NCI-H1105 (cell line): ENCODE results near the gene KCNT2.
"Not testable (repeated sequence)": the region's sequence is repeated elsewhere in the genome, so short reads cannot be mapped to it uniquely, and the experiment has no call there.

ENCODE experiments used
- DNase-seq: peaks from one replicate; lab custom pipeline; 2025; lab: John Stamatoyannopoulos, UW

The KCNT2 gene

GRCh38 chr1:196317535-196318522, 290.4 kb downstream of the KCNT2 start:
- no peak for DNase-seq

- no peak for DNase-seq
Measured at GRCh38 chr1:196312739-196313138, 295.5 kb downstream of the KCNT2 start.

DNA sequence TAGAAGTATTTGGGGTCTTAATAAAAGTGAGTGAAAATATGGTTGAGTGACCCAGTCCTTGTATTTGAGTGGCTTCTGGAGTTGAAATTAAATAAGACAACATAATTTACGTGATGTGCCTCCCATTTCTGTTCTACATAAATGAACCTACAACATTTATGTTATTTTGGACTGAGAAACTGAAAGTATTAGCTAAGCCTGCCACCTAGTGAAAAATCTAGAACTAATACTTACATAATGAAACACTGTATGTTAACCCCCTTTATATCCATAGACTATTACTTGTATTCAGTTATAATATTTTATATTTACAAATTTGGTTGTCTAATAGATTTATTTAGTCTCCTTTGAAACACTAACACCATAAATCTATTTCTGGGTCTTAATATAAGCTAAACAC, 298.9 kb downstream of the KCNT2 start:
- DNase-seq: no peak

- DNase-seq: no peak
Measured at GRCh38 chr1:196308176-196308575, 300.1 kb downstream of the KCNT2 start.

GRCh38 chr1:196306421-196306820, 301.8 kb downstream of the KCNT2 start:
- no peak for DNase-seq

- no peak for DNase-seq
Measured at GRCh38 chr1:196305216-196305615, 303.0 kb downstream of the KCNT2 start.

DNA sequence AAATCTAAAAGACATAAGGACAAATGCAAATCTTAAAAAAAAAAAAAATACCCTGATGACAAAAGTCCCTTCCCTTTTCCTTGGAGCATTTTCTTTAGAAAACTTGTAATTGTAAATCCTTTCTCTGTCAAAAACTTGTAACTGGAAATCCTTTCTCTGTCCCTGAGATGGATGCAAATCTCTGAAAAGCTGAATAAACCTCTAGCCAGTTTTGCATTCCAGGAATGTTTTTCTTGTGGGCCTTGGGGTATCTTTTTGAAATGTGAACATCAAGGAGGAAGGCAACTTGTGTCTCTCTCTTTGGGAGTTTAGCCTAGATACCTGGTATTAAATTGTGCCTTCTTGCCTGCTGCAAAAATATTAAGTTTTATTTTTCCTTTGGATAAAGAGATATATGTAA, 305.3 kb downstream of the KCNT2 start:
- no peak for DNase-seq

- no peak for DNase-seq
Measured at GRCh38 chr1:196302420-196302819, 305.8 kb downstream of the KCNT2 start.

DNA sequence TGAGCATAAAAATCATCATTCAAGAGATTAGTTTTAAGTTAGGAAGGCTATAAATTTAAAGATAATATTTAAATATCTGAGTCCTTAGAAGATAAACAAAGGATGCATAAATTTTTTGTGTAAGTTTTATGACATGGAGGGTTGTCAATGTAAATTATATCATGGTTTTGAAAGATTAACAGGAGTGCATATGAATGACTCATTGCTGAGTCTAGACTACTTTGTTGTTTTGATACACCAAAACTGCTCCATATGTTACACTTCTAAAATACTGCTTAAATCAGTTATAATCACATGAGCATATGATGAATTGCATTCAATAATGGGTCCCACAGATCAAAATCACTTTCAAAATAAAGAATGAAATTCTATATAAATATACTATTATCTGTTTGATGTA, 312.5 kb downstream of the KCNT2 start:
- DNase-seq: no peak

- DNase-seq: no peak
Measured at GRCh38 chr1:196278816-196279215, 329.4 kb downstream of the KCNT2 start.

GRCh38 chr1:196277860-196278259, 330.4 kb downstream of the KCNT2 start:
- no peak for DNase-seq

GRCh38 chr1:196271212-196271947, 336.9 kb downstream of the KCNT2 start:
- no peak for DNase-seq

- DNase-seq: not testable (repeated sequence)
Measured at GRCh38 chr1:196263086-196263485, 345.2 kb downstream of the KCNT2 start.

DNA sequence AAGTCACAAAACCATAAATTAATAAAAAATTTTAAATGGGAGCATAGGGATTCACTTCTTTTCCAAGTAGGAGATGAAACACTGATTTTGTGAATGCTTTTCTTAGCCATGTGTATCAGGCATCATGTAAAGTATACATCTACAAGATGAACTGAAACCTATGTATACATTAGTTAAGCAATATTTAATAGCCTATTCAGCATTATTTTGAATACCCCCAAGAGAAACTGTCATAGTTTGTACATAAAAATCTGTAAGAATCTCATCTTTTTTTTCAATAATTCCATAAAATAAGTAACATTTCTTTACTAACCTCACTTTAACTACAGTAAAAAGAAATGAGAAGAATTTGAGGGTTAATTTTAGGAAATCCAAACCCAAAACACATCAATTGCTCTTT, 348.0 kb downstream of the KCNT2 start:
- no peak for DNase-seq

DNA sequence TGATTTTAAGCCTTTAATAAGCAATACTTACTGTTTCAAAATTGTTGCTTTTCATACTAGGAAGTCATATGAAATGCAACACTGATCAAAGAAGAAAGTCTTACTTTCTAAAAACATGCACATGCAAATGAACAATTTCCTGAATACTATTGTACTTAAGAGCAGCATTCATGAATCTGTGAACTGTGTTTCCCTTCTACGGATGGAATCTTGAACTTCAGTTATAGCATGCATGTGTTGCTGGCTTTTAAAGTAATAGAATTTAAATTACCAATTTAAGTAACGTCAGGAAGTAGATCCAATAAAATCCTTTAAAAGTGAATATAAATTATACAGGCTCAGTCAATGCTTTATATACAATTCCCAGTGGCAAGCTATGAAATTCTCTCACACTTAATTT, 348.9 kb downstream of the KCNT2 start:
- no peak for DNase-seq

GRCh38 chr1:196255762-196256161, 352.5 kb downstream of the KCNT2 start:
- DNase-seq: no peak

DNA sequence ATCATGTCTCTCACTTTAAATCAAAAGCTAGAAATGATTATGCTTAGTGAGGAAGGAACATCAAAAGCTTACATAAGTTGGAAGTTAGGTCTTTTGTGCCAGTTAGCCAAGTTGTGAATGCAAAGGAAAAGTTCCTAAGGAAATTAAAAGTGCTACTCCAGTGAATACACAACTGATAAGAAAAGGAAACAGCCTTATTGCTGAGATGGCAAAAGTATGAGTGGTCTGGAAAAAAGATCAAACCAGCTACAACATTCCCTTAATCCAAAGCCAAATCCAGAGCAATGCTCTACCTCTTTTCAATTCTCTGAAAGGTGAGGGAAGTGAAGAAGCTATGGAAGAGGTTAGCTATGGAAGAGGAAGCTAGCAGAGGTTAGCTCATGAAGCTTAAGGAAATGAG, 378.7 kb downstream of the KCNT2 start:
- no peak for DNase-seq

DNA sequence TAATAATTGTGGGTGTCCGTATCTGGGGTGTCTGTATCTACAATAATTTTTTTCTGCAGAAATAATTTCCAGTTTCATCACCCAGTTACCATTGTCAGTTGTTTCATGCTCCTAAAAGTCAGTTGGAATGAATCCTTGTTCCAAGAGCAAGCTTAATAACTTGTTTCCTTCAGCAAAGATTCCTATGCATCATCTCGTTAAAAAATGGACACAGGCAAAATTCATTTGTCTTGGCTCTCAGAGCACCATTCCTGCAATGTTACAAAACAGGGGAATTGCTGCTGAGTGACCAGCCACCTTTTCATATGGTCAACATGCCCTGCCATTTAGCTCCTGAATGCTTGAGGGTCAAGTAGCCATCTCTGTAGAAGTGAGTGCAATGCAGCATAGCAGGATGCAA, 393.4 kb downstream of the KCNT2 start:
- no peak for DNase-seq

- DNase-seq: no peak
Measured at GRCh38 chr1:196209983-196210382, 398.3 kb downstream of the KCNT2 start.

- no peak for DNase-seq
Measured at GRCh38 chr1:196209265-196209664, 399.0 kb downstream of the KCNT2 start.

- no peak for DNase-seq
Measured at GRCh38 chr1:196207612-196208217, 400.5 kb downstream of the KCNT2 start.

DNA sequence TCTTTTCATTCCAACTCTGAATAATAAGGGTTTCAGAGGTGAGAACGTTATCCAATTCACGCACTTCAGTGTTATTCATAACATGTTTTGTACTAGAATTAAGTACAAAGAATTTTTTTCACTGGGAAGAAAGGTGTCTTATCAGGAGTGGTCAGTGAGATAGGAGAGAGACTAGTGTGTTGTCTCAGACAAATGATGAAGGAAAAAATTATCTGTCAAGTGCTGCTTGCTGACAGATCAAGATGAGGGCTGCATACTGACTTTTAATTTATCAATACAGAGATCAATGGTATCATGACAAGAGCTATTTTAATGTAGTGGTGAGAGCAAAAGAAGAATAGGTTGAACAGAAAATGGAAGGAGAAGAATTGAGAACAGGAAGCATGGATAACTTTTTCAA, 402.4 kb downstream of the KCNT2 start:
- no peak for DNase-seq

- DNase-seq: no peak
Measured at GRCh38 chr1:196196486-196196885, 411.8 kb downstream of the KCNT2 start.
